Uterus (tissue), 2 donors: ENCODE data around the gene TTC7B.

Experiments
- POLR2A ChIP-seq, 2 donors: fragments of 450-650 bp; IDR thresholded peaks; one replicate each; pipeline ENCODE4 v1.6.1; 2016; ENCODE audit warnings: antibody characterized with exemption in 2 of 2, mild to moderate bottlenecking in 1 of 2, moderate library complexity in 1 of 2
- TF ChIP-seq, protein P1 (sequence below), 4 experiments: fragments of 200-600 bp in 2 of 4; fragments of 450-650 bp in 2 of 4; sonication (generic) in 2 of 4; IDR thresholded peaks; one replicate each; pipeline ENCODE4 v1.5.1; 2016 to 2019; ENCODE audit warnings: antibody characterized with exemption in 4 of 4, mild to moderate bottlenecking in 2 of 4, moderate library complexity in 1 of 4

DNA sequence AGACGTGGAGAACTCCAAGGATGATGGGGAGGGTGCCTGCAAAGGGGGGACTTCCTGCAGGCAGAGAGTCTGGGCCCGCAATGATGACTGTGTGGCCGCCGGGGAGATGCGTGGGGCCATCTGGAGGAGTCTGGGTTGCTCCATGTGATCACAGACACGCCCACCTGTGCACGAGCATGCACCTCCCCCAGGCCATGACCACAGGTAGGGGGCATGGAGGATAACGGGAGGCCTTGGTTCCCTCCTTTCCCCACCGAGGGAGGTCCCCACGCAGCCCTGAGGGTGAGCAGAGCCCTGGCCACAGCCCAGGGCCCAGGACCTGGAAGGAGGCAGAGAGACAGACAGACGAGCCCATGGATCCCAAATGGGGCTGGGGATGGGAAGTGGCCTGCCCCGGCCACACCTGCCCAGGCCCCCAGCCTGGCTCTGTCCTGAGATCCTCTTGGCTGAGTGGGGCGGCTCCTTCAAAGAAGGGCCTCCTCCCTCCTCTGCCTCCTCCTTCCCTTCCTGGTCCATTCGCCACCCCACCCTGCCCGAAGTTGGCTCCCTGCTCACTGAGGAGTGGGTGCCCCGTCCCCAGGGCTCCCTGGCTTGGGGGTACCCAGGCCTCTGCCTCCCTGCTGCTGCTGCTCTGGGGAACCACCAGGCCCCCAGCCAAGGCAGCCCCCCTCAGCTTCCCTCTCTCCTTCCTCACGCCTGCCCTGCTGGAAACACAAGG, 281.2 kb downstream of the TTC7B start:
- TF ChIP-seq, protein P1, sequence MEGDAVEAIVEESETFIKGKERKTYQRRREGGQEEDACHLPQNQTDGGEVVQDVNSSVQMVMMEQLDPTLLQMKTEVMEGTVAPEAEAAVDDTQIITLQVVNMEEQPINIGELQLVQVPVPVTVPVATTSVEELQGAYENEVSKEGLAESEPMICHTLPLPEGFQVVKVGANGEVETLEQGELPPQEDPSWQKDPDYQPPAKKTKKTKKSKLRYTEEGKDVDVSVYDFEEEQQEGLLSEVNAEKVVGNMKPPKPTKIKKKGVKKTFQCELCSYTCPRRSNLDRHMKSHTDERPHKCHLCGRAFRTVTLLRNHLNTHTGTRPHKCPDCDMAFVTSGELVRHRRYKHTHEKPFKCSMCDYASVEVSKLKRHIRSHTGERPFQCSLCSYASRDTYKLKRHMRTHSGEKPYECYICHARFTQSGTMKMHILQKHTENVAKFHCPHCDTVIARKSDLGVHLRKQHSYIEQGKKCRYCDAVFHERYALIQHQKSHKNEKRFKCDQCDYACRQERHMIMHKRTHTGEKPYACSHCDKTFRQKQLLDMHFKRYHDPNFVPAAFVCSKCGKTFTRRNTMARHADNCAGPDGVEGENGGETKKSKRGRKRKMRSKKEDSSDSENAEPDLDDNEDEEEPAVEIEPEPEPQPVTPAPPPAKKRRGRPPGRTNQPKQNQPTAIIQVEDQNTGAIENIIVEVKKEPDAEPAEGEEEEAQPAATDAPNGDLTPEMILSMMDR (IDR thresholded peaks at IDR 0.05): no peak
- no peak for TF ChIP-seq POLR2A (IDR thresholded peaks at IDR 0.05)
